Neural cell (in vitro differentiated cells): Measurements from ENCODE around the gene ADARB2.

Source experiments
- EP300 ChIP-seq: fragments of 450-650 bp; conservative IDR thresholded peaks from 2 replicates; pipeline ENCODE4 v1.6.1; 2014; ENCODE audit warnings: antibody characterized with exemption, mild to moderate bottlenecking, moderate library complexity; ENCODE audit not compliant: poor library complexity, severe bottlenecking
- EZH2 ChIP-seq: fragments of 200-600, 300-800 bp; shearing (Covaris generic), sonication (generic); IDR thresholded peaks from 2 replicates; pipeline ENCODE4 v1.6.1; 2014; ENCODE audit warnings: antibody characterized with exemption, low read length, borderline replicate concordance, mild to moderate bottlenecking; ENCODE audit not compliant: insufficient read depth, poor library complexity, severe bottlenecking
- MXI1 ChIP-seq: fragments of 450-650 bp; conservative IDR thresholded peaks from 2 replicates; pipeline ENCODE4 v1.6.1; 2014; ENCODE audit warnings: antibody characterized with exemption, mild to moderate bottlenecking; ENCODE audit not compliant: poor library complexity, severe bottlenecking
- POLR2AphosphoS5 ChIP-seq: IDR thresholded peaks from 2 replicates; pipeline ENCODE4 v1.6.1; 2012
- RAD21 ChIP-seq: fragments of 450-650 bp; conservative IDR thresholded peaks from 2 replicates; pipeline ENCODE4 v1.6.1; 2014; ENCODE audit warnings: antibody characterized with exemption, mild to moderate bottlenecking, moderate library complexity
- SMC3 ChIP-seq: fragments of 450-650 bp; conservative IDR thresholded peaks from 2 replicates; pipeline ENCODE4 v1.6.1; 2014; ENCODE audit warnings: antibody characterized with exemption, mild to moderate bottlenecking, moderate library complexity; ENCODE audit not compliant: poor library complexity
- TAF1 ChIP-seq: IDR thresholded peaks from 2 replicates; pipeline ENCODE4 v1.6.1; 2012; ENCODE audit warnings: low read depth
- TF ChIP-seq, protein P1 (sequence below): fragments of 450-650 bp; IDR thresholded peaks from 2 replicates; pipeline ENCODE4 v1.5.1; 2014; ENCODE audit warnings: antibody characterized with exemption, mild to moderate bottlenecking, moderate library complexity; ENCODE audit not compliant: poor library complexity, severe bottlenecking
- TF ChIP-seq, protein P2 (sequence below): IDR thresholded peaks from 2 replicates; pipeline ENCODE4 v1.6.1; 2012; ENCODE audit warnings: borderline replicate concordance

DNA sequence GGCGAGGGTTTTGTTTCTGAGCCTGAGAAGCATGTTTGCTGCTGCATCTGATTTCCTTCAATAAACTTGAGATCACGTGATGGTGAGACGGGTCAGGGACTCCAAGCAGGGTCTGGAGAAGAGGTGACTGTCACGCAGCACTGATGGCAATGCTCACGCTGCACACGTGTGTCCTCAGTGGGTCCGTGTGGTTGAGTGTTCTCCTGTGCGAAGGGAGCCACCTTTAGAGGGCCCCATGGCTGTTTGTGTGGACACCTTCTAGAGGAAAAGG, 580.8 kb downstream of the ADARB2 start:
- TF ChIP-seq, protein P1, sequence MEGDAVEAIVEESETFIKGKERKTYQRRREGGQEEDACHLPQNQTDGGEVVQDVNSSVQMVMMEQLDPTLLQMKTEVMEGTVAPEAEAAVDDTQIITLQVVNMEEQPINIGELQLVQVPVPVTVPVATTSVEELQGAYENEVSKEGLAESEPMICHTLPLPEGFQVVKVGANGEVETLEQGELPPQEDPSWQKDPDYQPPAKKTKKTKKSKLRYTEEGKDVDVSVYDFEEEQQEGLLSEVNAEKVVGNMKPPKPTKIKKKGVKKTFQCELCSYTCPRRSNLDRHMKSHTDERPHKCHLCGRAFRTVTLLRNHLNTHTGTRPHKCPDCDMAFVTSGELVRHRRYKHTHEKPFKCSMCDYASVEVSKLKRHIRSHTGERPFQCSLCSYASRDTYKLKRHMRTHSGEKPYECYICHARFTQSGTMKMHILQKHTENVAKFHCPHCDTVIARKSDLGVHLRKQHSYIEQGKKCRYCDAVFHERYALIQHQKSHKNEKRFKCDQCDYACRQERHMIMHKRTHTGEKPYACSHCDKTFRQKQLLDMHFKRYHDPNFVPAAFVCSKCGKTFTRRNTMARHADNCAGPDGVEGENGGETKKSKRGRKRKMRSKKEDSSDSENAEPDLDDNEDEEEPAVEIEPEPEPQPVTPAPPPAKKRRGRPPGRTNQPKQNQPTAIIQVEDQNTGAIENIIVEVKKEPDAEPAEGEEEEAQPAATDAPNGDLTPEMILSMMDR, result no peak
- TF ChIP-seq EP300 (no peak), EZH2 (no peak), POLR2AphosphoS5 (no peak), MXI1 (no peak), SMC3 (no peak), RAD21 (no peak), TAF1 (no peak)
- TF ChIP-seq, protein P2, sequence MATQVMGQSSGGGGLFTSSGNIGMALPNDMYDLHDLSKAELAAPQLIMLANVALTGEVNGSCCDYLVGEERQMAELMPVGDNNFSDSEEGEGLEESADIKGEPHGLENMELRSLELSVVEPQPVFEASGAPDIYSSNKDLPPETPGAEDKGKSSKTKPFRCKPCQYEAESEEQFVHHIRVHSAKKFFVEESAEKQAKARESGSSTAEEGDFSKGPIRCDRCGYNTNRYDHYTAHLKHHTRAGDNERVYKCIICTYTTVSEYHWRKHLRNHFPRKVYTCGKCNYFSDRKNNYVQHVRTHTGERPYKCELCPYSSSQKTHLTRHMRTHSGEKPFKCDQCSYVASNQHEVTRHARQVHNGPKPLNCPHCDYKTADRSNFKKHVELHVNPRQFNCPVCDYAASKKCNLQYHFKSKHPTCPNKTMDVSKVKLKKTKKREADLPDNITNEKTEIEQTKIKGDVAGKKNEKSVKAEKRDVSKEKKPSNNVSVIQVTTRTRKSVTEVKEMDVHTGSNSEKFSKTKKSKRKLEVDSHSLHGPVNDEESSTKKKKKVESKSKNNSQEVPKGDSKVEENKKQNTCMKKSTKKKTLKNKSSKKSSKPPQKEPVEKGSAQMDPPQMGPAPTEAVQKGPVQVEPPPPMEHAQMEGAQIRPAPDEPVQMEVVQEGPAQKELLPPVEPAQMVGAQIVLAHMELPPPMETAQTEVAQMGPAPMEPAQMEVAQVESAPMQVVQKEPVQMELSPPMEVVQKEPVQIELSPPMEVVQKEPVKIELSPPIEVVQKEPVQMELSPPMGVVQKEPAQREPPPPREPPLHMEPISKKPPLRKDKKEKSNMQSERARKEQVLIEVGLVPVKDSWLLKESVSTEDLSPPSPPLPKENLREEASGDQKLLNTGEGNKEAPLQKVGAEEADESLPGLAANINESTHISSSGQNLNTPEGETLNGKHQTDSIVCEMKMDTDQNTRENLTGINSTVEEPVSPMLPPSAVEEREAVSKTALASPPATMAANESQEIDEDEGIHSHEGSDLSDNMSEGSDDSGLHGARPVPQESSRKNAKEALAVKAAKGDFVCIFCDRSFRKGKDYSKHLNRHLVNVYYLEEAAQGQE, result no peak
